ENCODE results near the gene TRIM34.
"Not testable (repeated sequence)": the region's sequence is repeated elsewhere in the genome, so short reads cannot be mapped to it uniquely, and the experiment has no call there.

Gene TRIM34

DNA sequence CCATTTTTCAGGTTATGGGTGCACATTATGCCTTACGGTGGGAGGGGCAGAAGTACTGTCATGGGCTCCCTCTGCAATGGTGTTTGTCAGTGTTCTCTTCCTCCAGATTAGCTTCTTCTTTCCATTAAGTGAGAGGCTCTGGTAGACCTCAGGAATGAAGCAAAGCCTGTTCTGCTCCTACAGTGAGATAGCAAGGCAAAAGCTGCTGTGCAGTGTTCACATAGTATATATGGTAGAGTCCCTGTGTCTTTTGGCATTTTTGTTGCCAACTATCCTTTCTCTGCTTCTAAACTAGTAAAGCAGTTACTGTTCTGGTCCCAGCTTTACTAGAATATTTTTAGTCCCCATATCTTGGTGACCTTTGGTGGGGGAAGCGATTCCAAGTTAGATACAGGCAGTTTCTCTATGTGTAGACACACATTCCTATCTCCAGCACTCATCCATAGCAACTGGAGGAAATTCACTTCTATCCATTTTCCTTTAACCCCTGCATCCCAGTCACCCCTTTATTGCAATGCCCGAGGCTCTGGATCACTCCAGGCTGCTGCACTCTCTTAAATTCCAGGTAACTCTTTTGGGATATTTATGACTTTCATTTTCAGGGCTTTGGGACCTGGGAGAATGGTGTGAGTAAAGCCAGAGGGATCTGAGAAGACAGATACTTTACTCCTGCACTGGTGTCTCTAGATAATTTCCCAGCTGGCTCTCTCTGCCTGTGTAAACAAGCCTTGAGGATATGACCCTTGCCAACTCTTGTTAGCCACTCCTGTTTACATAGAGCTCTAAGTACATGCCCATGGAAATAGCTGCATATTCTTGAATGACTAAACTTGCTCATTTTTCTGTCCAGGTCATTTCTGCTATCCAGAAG is 3.9 kb upstream of the TRIM34 start:
- no peak for DNase-seq (ENCODE audit: low spot score)

DNA sequence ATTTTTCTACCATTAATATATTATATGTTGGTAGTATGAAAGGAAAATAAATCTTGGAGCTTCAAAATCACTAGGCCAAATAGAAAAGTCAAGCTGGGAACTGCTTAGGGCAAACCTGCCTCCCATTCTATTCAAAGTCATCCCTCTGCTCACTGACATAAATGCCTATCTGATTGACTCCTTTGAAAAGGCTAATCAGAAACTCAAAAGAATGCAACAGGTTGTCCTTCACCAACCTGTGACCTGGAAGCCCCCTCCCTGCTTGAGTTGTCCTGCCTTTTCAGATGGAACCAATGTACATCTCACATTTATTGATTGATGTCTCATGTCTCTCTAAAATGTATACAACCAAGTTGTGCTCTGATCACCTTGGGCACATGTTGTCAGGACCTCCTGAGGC is 3.2 kb upstream of the TRIM34 start:
- no peak for DNase-seq (ENCODE audit: low spot score)

DNA sequence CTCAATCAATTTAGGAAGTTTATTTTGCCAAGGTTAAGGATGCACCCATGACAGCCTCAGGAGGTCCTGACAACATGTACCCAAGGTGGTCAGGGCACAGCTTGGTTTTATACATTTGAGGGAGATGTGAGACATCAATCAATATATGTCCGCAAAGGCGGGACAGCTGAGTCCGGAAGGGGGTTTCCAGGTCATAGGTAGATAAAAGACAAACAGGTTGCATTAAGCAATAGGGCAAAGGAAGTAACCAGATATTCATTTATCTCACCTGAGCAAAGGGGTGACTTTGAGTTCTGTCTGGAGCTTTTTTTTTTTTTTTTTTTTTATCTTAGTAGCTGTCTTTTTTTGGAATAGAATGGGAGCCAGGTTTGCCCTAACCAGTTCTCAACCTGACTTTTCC is 2.0 kb upstream of the TRIM34 start:
- no peak for DNase-seq (ENCODE audit: low spot score)

DNA sequence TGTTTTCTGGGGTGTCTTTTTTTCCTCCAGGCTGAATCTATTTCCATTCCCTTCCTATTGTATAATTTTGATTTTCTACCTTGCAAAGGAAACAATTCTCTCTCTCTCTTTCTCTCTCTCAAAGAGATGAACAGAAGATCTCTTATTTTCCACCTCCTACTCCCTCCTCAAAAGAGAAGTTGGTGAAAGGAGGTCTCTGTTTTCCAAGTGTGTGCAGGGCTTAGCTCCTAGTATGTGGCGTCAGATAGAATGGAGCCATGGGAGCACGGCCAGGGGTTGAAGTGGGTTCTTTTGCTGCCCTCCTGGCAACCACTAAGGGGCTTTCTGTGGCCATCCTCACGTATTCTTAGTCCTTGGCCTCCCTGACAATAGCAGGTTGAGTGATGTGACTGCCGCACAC is 480 bp downstream of the TRIM34 start:
- DNase-seq (ENCODE audit: low spot score), result no peak

DNA sequence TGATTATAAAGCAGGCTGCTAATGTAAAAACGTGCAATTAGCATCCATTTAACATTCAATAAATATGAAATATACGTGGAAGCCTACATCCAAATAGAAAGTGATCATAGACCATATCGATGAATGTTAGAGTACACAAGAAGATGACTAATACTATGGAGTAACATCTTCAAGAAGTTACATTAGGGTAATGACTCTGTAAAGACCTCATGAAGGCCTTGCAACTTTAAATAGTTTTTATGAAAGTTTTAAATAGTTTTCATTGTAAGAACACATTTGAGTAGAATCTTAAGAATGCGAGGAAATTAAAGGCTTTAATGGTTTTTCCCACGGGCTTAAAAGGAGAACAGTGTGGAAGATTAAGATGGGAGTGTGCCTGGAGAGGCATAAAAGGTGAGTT is 1.4 kb downstream of the TRIM34 start:
- DNase-seq (ENCODE audit: low spot score), result no peak

DNA sequence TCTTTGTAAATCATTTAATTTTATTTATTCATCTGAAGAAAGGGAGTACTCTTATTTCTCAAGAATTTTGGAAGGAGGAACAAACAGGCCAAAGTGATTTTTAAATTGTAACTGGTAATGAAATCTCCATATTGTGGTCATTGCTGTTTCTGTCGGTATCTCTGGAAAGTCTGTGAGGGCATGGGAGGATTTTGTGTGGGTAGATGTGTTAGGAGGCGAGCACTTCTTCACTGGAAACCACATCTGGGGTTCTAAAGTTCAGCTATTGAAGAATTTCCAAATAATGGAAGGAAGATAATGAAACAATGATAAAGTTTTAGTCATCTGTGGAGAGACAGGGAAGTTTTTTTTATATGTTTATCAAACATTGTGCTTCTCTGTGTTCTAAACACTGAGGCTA is 6.6 kb downstream of the TRIM34 start:
- DNase-seq (ENCODE audit: low spot score), result no peak

DNA sequence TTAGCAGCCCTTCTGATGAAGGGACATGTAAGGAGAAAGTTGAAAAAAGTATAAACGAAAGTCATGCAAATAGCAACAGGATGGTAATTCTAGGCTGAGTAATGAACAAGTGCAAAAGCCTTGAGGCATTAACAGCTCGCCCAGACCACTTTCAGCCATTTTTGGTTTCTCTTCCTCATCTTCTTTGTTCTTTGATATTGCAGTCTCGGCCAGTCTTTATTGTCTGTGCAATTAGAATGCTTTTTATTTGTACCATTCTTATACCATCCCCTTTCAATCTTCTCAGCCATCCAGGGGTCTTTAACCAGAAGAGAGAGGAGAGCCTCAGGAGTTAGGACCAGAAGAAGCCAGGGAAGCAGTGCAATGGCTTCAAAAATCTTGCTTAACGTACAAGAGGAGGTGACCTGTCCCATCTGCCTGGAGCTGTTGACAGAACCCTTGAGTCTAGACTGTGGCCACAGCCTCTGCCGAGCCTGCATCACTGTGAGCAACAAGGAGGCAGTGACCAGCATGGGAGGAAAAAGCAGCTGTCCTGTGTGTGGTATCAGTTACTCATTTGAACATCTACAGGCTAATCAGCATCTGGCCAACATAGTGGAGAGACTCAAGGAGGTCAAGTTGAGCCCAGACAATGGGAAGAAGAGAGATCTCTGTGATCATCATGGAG is 7.3 kb downstream of the TRIM34 start:
- DNase-seq (ENCODE audit: low spot score), result no peak

DNA sequence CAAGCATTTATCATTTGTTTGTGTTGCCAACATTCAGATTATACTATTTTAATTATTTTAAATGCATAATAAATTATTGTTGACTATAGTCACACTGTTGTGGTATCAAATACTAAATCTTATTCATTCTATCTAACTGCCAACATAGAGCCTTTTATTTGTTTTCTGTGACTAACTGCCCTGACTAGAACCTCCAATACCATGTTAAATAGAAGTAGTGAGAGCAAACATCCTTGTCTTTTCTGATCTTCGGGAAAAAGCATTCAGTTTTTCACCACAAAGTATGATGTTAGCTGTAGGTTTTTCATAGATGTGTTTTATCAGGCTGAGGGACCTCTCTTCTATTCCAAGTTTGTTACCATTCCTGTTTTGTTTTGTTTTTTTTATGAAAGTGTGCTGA is 15.2 kb downstream of the TRIM34 start:
- DNase-seq (ENCODE audit: low spot score), result no peak

DNA sequence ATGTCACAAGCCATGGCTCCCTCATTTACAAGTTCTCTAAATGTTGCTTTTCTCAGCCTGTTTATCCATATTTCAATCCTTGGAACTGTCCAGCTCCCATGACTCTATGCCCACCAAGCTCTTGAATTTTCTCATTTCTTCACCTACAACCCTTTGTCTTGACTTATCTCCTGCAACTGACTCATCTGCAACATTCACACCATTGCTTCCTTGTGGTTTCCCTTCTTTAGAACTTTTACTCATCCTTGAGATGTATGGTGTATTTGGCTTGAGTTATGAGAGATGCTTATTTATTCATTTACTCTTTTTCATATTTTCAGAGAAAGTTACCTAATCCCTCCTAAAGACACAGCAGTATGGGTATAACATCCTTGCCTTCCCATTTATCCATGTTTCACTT is 18.8 kb downstream of the TRIM34 start:
- no peak for DNase-seq (ENCODE audit: low spot score)

DNA sequence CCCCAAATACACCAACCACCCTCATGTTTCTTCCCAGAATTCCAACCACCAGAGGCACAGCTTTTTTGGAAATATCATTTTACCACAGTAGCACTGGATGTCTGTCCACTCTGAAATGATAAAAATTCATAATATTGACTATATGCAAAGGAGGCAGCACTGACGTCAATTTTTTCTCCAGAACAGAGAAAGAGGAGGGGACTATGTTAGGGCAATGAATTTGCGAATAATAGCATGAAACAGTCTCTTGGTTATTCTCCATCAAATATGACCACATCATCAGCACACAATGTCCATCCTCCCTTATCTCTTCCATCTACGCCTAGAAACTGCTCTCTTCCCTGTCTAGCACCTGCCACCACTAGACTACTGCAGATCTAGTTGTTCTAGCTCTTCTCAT is 21.3 kb downstream of the TRIM34 start:
- no peak for DNase-seq (ENCODE audit: low spot score)

DNA sequence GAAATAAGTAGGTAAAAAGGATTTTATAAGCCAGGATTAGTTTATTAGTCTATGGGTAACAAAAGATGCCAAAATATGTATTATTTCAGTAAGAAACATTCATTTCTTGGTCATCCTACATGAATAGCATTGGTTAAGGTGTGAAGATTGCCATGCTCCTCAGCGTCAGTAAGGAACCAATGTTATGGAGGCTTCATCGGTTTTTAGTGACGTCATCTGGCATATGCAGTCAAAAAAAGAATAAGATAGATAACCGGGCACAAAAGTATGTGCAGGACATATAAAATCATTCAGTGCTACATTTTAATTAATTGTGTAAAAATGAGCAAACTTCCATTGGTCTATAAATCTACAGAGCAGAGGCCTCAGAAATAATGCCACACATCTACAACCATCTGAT is 30.7 kb downstream of the TRIM34 start:
- no peak for DNase-seq (ENCODE audit: low spot score)

DNA sequence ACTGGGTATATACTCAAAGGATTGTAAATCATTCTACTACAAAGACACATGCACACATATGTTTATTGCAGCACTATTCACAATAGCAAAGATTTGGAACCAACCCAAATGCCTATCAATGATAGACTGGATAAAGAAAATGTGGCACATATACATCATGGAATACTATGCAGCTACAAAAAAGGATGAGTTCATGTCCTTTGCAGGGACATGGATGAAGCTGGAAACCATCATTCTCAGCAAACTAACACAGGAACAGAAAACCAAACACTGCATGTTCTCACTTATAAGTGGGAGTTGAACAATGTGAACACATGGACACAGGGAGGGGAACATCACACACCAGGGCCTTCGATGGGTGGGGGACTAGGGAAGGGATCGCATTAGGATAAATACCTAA is 32.2 kb downstream of the TRIM34 start:
- not testable (repeated sequence) for DNase-seq (ENCODE audit: low spot score)

DNA sequence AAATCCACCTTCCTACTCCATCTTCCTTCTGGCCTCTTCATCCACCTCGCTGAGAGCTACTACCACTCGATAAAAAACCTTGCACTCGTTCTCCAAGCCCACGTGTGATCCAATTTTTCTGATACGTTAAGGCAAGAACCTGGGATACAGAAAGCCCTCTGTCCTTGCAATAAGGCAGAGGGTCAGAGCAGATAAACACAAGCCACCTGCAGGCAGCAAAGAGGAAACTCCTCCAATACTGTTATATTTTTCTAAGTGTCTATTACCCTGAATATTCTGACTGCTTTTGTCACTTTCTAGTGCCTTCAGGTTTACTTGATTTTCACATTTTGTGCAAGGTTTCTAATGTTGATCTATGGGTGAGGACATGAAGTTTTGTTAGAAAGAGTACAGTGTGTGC is 33.5 kb downstream of the TRIM34 start:
- no peak for DNase-seq (ENCODE audit: low spot score)

DNA sequence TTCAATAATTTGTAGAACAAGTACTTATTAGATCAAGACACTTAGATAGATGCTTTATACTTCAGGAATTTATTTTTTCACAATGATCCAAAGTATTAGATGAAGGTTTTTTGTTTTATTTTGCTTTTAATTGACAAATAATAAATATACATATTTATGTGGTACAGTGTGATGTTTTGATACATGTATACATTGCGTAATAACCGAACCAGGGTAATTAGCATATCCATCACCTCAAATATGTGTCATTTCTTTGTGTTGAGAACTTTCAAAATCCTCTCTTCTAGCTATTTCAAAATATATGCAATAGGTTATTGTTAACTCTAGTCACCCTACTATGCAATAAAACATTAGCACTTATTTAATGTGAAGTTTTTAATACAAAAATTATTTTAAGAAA is 38.7 kb downstream of the TRIM34 start:
- DNase-seq (ENCODE audit: low spot score), result no peak

DNA sequence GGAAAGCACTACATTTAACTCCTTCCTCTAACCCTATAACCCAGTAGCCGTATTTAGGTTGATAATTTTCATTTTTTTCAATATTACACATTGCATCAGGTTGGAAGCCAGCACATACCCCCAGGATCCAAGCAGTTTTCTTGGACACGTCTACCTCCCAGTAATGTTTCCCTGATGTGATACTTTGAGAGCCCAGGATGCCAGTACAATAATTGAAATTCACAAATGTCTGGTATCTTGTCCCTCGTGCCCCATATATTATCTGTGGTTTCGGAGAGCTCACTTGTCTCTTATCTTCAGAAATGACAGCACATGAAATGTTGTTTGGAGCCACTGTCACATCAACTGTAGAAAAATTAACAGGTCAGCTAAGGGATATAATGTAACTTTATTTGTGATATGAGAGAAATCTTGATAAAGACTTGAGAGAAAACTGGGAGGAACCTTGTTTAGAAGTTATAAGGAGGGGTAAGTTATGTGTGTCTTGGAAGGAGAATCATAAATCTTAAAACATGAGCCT is 40.3 kb downstream of the TRIM34 start:
- DNase-seq (ENCODE audit: low spot score), result no peak

DNA sequence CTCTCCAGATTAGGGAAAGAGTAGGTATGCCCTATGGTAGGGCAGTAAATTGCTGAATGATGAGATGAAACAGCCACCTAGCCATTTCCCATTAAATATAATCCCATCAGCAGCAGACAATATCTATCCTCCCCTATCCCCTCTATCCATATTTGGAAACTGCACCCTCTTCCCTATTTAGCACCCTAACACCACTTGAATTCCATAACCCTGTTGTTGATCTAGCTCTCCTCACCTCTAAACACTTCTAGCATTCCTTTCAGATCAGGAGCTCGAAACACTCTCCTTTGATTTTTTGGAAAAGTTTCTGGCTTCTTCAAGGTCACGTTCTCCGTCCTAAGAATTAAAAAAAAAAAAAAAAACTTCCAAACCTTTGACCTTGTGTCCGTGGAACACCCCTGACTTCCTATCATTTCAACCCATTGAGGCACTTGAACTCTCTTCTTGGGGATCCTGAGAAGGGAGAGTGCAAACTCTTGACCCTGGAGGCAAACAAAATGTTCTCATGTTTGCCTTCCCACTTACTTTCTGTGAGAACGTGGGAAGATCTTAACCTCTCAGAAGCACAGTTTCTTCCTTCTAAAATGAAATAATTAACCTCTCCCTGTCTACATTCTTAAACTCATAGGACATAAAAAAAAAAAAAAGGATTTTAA is 41.1 kb downstream of the TRIM34 start:
- DNase-seq (ENCODE audit: low spot score), result no peak

DNA sequence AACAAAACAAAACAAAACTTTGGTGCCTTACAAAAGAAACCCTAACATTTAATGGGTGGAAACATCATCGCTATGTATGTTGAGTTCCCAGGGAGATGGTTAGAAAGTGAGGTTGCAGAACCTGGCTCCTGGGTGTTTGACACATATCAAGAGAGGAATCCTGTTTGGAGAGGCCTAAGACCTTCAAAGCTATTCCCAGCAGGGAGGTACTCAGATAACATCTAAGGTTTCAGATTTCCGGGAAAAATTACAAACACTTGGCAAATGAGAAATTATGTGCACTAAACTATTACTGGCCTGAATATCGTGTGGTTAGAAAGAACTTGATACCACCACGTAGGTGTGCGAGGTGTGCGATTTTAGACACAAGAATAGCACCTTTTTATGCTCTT is 41.6 kb downstream of the TRIM34 start:
- no peak for DNase-seq (ENCODE audit: low spot score)

DNA sequence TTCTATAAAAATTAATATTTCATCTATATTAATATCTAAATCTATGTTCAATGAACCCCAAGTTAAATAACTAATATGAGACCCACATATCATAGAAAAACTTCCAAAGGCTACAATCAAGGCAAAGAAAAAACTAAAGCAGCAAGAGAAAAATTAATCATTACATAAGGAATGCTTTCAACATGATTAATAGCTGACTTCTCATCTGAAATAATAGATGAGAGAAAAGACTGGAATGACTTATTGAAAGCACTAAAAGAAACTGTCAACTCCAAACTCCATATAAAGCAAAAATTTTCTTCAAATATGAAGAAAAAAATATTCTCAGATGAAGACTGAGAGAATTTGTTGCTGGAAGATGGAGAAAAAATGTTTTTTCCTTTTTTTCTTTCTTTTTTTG is 47.0 kb downstream of the TRIM34 start:
- DNase-seq (ENCODE audit: low spot score), result no peak

DNA sequence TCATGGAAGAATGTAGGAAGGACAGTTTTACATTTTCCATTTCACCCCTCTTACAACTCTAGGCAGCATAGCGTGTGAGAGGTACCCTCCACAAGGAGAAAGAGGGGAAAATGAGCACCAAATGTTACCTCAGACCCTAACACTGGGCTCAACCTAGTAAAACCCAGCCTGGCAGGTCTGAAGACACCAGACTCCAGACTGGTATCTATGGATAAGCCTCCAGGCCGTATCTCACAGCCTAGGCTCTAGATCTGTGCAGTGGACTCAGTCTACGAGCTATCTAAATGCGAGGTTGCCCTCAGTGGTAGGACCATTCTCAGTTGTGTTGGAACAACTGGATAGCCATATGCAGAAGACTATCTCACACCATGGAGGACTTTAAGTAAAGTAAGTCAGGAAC is 49.6 kb downstream of the TRIM34 start:
- no peak for DNase-seq (ENCODE audit: low spot score)

DNA sequence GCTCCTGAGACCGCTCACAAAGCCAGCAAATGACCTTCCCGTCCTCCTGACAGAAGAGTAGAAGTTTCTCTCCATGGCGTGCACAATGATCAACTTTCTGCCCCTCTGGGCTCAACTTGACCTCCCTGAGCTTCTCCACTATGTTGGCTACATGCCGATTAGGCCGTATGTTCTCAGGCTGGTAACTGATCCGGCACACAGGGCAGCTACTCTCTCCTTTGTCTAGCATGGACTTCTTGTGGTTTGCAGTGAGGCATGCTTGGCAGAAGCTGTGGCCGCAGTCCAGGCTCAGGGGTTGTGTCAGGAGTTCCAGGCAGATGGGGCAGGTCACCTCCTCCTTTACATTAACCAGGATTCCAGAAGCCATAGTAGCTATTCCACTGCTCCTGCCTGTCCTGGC is 55.0 kb downstream of the TRIM34 start:
- no peak for DNase-seq (ENCODE audit: low spot score)

DNA sequence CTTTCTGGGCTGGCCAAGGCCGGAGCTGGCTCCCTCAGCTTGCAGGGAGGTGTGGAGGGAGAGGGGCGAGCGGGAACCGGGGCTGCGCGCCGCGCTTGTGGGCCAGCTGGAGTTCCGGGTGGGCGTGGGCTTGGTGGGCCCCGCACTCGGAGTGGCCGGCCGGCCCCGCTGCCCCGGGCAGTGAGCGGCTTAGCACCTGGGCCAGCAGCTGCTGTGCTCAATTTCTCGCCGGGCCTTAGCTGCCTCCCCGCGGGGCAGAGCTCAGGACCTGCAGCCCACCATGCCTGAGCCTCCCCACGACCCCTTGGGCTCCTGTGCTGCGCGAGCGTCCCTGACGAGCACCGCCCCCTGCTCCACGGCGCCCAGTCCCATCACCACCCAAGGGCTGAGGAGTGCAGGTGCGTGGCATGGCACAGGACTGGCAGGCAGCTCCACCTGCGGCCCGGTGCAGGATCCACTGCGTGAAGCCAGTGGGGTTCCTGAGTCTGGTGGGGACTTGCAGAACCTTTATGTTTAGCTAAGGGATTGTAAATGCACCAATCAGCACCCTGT is 58.2 kb downstream of the TRIM34 start:
- not testable (repeated sequence) for DNase-seq (ENCODE audit: low spot score)

DNA sequence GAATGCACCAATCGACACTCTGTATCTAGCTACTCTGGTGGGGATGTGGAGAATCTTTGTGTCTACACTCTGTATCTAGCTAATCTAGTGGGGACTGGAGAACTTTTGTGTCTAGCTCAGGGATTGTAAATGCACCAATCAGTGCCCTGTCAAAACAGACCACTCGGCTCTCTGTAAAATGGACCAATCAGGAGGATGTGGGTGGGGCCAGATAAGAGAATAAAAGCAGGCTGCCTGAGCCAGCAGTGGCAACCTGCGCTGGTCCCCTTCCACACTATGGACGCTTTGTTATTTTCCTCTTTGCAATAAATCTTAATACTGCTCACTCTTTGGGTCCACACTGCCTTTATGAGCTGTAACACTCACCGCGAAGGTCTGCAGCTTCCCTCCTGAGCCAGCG is 58.8 kb downstream of the TRIM34 start:
- not testable (repeated sequence) for DNase-seq (ENCODE audit: low spot score)

Data from pons (tissue), 1 donor.